ENCODE measurements around the gene GLYR1.

GLYR1 gene

GRCh38 chr16:4763791-4764190 is 83.3 kb downstream of the GLYR1 start:
- no peak for DNase-seq (ENCODE audit: low spot score)

- no peak for DNase-seq (ENCODE audit: low spot score)
Observed at GRCh38 chr16:4762205-4762604, 84.9 kb downstream of the GLYR1 start.

GRCh38 chr16:4760221-4760910 is 86.7 kb downstream of the GLYR1 start:
- DNase-seq (ENCODE audit: low spot score), result no peak

- no peak for DNase-seq (ENCODE audit: low spot score)
Observed at GRCh38 chr16:4755687-4756086, 91.4 kb downstream of the GLYR1 start.

- no peak for DNase-seq (ENCODE audit: low spot score)
Observed at GRCh38 chr16:4754865-4755264, 92.2 kb downstream of the GLYR1 start.

GRCh38 chr16:4753227-4753626 is 93.9 kb downstream of the GLYR1 start:
- no peak for DNase-seq (ENCODE audit: low spot score)

Measured in activated CD4-positive, alpha-beta T cell treated with anti-CD3 and anti-CD28 coated beads, Interleukin-2, Interleukin-4, amounts not matched to agents 100 ng/mL and 50 ng/mL, durations not matched to agents 16 hours and 8 hours (primary cell).